ENCODE data around the gene MRPL40.
A peak's percentile ranks its signal among the peaks of the same experiment; 100 is the strongest.

MRPL40 gene

GRCh38 chr22:19432133-19432851, at the start of gene MRPL40:
TSS of gene MRPL40 (plus strand) at chr22:19432545. CDS start at chr22:19432555, 10 bp downstream.
- DNase-seq: peak; percentile 94

- DNase-seq: no peak
These were observed 49.1 kb upstream of the MRPL40 start for GRCh38 chr22:19383292-19383691.

GRCh38 chr22:19385221-19385906, 47.0 kb upstream of the MRPL40 start:
- DNase-seq: no peak

- no peak for DNase-seq
These were observed 46.1 kb upstream of the MRPL40 start for GRCh38 chr22:19386248-19386647.

GRCh38 chr22:19387038-19387437, 45.3 kb upstream of the MRPL40 start:
- DNase-seq: no peak

- no peak for DNase-seq
These were observed 44.8 kb upstream of the MRPL40 start for GRCh38 chr22:19387575-19387974.

GRCh38 chr22:19393704-19394103, 38.6 kb upstream of the MRPL40 start:
- DNase-seq: no peak

GRCh38 chr22:19394274-19395050, 37.9 kb upstream of the MRPL40 start:
- DNase-seq: no peak

- DNase-seq: no peak
These were observed 37.1 kb upstream of the MRPL40 start for GRCh38 chr22:19395276-19395675.

- no peak for DNase-seq
These were observed 35.8 kb upstream of the MRPL40 start for GRCh38 chr22:19396561-19396933.

GRCh38 chr22:19396934-19397733, 35.2 kb upstream of the MRPL40 start:
- DNase-seq: no peak

GRCh38 chr22:19397734-19398104, 34.6 kb upstream of the MRPL40 start:
- no peak for DNase-seq

GRCh38 chr22:19398206-19398605, 34.1 kb upstream of the MRPL40 start:
- no peak for DNase-seq

GRCh38 chr22:19398652-19399051, 33.7 kb upstream of the MRPL40 start:
- DNase-seq: no peak

- no peak for DNase-seq
These were observed 31.5 kb upstream of the MRPL40 start for GRCh38 chr22:19400881-19401280.

- no peak for DNase-seq
These were observed 30.9 kb upstream of the MRPL40 start for GRCh38 chr22:19401483-19401882.

- DNase-seq: no peak
These were observed 29.6 kb upstream of the MRPL40 start for GRCh38 chr22:19402642-19403191.

GRCh38 chr22:19404676-19405075, 27.7 kb upstream of the MRPL40 start:
- no peak for DNase-seq

- no peak for DNase-seq
These were observed 27.2 kb upstream of the MRPL40 start for GRCh38 chr22:19405133-19405532.

GRCh38 chr22:19405652-19406051, 26.7 kb upstream of the MRPL40 start:
- no peak for DNase-seq

- DNase-seq: no peak
These were observed 26.0 kb upstream of the MRPL40 start for GRCh38 chr22:19406281-19406811.

- no peak for DNase-seq
These were observed 25.5 kb upstream of the MRPL40 start for GRCh38 chr22:19406846-19407245.

Measured in activated CD4-positive, alpha-beta T cell treated with anti-CD3 and anti-CD28 coated beads for 48 hours (primary cell).